DOHH2 (cell line): ENCODE results near the gene TMSB15C.

Experiments
- H3F3A ChIP-seq: fragments of 200-600 bp; sonication (generic), shearing (Covaris generic); 2 replicates; pipeline ENCODE4 v1.6.0; 2016; ENCODE audit warnings: antibody characterized with exemption, mild to moderate bottlenecking; ENCODE audit not compliant: control insufficient read depth, insufficient read depth
- H3K27ac ChIP-seq: fragments of 200-600 bp; sonication (generic); 2 replicates; pipeline ENCODE4 v1.5.1; 2014; ENCODE audit warnings: low read depth, mild to moderate bottlenecking, low read length, moderate library complexity
- H3K27me3 ChIP-seq: fragments of 200-600 bp; sonication (generic); 2 replicates; pipeline ENCODE4 v1.6.1; 2014; ENCODE audit warnings: mild to moderate bottlenecking, low read length, mixed read lengths; ENCODE audit not compliant: control insufficient read depth
- H3K36me3 ChIP-seq: fragments of 200-600 bp; sonication (generic); 2 replicates; pipeline ENCODE4 v1.6.1; 2014; ENCODE audit warnings: mild to moderate bottlenecking, low read length, moderate library complexity, mixed read lengths; ENCODE audit not compliant: control insufficient read depth
- H3K4me1 ChIP-seq: fragments of 200-600 bp; sonication (generic); 2 replicates; pipeline ENCODE4 v1.6.1; 2014; ENCODE audit warnings: mild to moderate bottlenecking, low read length, mixed read lengths; ENCODE audit not compliant: control insufficient read depth
- H3K4me2 ChIP-seq: fragments of 200-600 bp; sonication (generic); 2 replicates; pipeline ENCODE4 v1.6.0; 2014; ENCODE audit warnings: mild to moderate bottlenecking, low read length, moderate library complexity
- H3K4me3 ChIP-seq: fragments of 200-600 bp; sonication (generic); 2 replicates; pipeline ENCODE4 v1.5.1; 2014; ENCODE audit warnings: mild to moderate bottlenecking, low read length, mixed read lengths
- H3K79me2 ChIP-seq: fragments of 200-600 bp; sonication (generic); 2 replicates; pipeline ENCODE4 v1.6.1; 2014; ENCODE audit warnings: mild to moderate bottlenecking, low read length, mixed read lengths; ENCODE audit not compliant: control insufficient read depth
- H3K9me2 ChIP-seq: fragments of 200-600 bp; sonication (generic); replicated peaks from 2 replicates; pipeline ENCODE4 v1.6.1; 2014; ENCODE audit warnings: mild to moderate bottlenecking, low read length, mixed read lengths; ENCODE audit not compliant: control insufficient read depth
- H3K9me3 ChIP-seq: fragments of 200-600 bp; sonication (generic); 2 replicates; pipeline ENCODE4 v1.6.1; 2014; ENCODE audit warnings: antibody characterized with exemption, low read length, mixed read lengths; ENCODE audit not compliant: control insufficient read depth, insufficient read depth
- H4K20me1 ChIP-seq: fragments of 200-600 bp; sonication (generic); 2 replicates; pipeline ENCODE4 v1.6.0; 2014; ENCODE audit warnings: low read depth, mild to moderate bottlenecking, antibody characterized with exemption, low read length, moderate library complexity; ENCODE audit not compliant: control insufficient read depth, insufficient read depth
- EZH2phosphoT487 ChIP-seq: fragments of 200-600 bp; sonication (generic); IDR thresholded peaks from 2 replicates; pipeline ENCODE4 v1.6.1; 2017; ENCODE audit warnings: borderline replicate concordance, mild to moderate bottlenecking, antibody characterized with exemption, low read length, moderate library complexity, mixed read lengths
- TF ChIP-seq, protein P1 (sequence below): fragments of 200-600 bp; sonication (generic); IDR thresholded peaks from one replicate; pipeline ENCODE4 v1.5.1; 2014; ENCODE audit warnings: antibody characterized with exemption, mild to moderate bottlenecking, low read depth, low read length; ENCODE audit not compliant: poor library complexity, severe bottlenecking

TMSB15C gene

DNA sequence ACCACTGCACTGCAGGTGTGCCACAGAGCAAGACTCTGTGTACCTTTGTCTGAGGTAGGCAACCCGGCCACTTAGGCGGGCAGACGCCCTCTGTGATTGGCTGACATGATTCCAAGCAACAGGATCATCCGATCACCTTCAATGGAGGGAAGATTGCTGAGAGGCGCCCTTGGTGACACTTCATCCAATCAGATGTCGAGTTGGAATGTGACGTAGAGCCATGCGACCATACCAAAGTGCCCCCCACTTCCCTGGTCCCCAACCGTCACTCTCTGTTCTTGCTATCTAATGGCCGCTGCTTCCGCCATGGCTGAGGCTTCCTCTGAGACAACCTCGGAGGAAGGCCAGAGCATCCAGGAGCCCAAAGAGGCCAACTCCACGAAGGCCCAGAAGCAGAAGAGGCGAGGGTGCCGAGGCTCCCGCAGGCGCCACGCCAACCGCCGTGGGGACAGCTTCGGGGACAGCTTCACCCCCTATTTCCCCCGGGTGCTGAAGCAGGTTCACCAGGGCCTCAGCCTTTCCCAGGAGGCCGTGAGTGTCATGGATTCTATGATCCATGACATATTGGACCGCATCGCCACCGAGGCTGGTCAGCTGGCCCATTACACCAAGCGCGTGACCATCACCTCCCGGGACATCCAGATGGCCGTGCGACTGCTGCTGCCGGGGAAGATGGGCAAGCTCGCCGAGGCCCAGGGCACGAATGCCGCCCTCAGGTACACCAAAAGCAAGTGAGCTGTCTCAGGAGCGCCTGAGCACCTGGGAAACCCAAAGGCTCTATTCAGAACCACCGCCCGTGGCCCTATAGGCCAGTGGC is 36.1 kb downstream of the TMSB15C start, which contains the start of gene H2BW2:
Gene H2BW2 (plus strand): TSS at position 268 of the 817 bp plus-strand sequence. CDS start 39 bp downstream, at position 307.
- H3K9me3 ChIP-seq: no peaks in the 10 kb centered on the region
- no peaks in the 10 kb centered on the region for H4K20me1 ChIP-seq
- TF ChIP-seq, protein P1, sequence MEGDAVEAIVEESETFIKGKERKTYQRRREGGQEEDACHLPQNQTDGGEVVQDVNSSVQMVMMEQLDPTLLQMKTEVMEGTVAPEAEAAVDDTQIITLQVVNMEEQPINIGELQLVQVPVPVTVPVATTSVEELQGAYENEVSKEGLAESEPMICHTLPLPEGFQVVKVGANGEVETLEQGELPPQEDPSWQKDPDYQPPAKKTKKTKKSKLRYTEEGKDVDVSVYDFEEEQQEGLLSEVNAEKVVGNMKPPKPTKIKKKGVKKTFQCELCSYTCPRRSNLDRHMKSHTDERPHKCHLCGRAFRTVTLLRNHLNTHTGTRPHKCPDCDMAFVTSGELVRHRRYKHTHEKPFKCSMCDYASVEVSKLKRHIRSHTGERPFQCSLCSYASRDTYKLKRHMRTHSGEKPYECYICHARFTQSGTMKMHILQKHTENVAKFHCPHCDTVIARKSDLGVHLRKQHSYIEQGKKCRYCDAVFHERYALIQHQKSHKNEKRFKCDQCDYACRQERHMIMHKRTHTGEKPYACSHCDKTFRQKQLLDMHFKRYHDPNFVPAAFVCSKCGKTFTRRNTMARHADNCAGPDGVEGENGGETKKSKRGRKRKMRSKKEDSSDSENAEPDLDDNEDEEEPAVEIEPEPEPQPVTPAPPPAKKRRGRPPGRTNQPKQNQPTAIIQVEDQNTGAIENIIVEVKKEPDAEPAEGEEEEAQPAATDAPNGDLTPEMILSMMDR: no peak
- no peak for TF ChIP-seq EZH2phosphoT487
- H3K4me3 ChIP-seq: no peak within 1 kb of the TSS
- H3K4me2 ChIP-seq: no peak within 1 kb of the TSS
- no peaks in the 10 kb centered on the region for H3K79me2 ChIP-seq
- no peaks in the 10 kb centered on the region for H3K4me1 ChIP-seq
- no peaks in the 10 kb centered on the region for H3K36me3 ChIP-seq
- no peak within 1 kb of the TSS for H3K27ac ChIP-seq
- H3F3A ChIP-seq: no peaks in the 10 kb centered on the region
- no peaks in the 10 kb centered on the region for H3K9me2 ChIP-seq
- no peaks in the 10 kb centered on the region for H3K27me3 ChIP-seq
